NB4 (cell line): Measurements from ENCODE around the gene AHCTF1.
"Not testable (repeated sequence)": the region's sequence is repeated elsewhere in the genome, so short reads cannot be mapped to it uniquely, and the experiment has no call there.

Experiments used
- DNase-seq: peaks from one replicate; pipeline ENCODE4 v3.0.0; 2010; ENCODE audit warnings: low read depth
- H3K4me3 ChIP-seq: one replicate; pipeline ENCODE4 v1.5.1; 2011; ENCODE audit warnings: mild to moderate bottlenecking, low read depth, low read length, moderate library complexity
- MYC ChIP-seq: IDR thresholded peaks from 2 replicates; pipeline ENCODE4 v1.6.1; 2011; ENCODE audit warnings: low read depth, low read length
- POLR2A ChIP-seq: IDR thresholded peaks from 2 replicates; pipeline ENCODE4 v1.6.1; 2011; ENCODE audit warnings: mild to moderate bottlenecking; ENCODE audit not compliant: insufficient read length; ENCODE audit errors: extremely low read depth
- TF ChIP-seq, protein P1 (sequence below): IDR thresholded peaks from 2 replicates; pipeline ENCODE4 v1.6.1; 2011; ENCODE audit warnings: low read depth, low read length
- TF ChIP-seq, protein P2 (sequence below): IDR thresholded peaks from one replicate; pipeline ENCODE4 v1.5.1; 2012; ENCODE audit warnings: low read depth, low read length

The AHCTF1 gene

DNA sequence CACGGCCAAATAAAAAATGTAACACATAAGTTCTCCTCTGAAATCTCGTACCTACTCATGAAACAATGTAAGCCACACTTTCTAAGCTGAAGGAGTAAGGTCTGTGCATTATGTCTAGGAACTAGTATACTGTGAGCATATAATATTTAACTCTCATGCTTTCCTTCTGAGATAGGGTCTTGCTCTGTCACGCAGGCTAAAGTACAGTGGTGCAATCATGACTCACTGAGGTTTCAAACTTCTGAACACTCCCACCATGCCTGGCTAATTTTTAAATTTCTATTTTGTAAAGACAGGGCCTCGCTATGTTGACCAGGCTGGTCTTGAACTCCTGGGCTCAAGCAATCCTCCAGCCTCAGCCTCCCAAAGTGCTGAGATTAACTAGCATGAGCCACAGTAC, 71.3 kb downstream of the AHCTF1 start:
- DNase-seq, result peak; percentile 58
- H3K4me3 ChIP-seq, result no peak overlapping the region
- TF ChIP-seq POLR2A, result no peak
- TF ChIP-seq MYC, result no peak
- TF ChIP-seq, protein P1, sequence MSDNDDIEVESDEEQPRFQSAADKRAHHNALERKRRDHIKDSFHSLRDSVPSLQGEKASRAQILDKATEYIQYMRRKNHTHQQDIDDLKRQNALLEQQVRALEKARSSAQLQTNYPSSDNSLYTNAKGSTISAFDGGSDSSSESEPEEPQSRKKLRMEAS, result no peak
- TF ChIP-seq, protein P2, sequence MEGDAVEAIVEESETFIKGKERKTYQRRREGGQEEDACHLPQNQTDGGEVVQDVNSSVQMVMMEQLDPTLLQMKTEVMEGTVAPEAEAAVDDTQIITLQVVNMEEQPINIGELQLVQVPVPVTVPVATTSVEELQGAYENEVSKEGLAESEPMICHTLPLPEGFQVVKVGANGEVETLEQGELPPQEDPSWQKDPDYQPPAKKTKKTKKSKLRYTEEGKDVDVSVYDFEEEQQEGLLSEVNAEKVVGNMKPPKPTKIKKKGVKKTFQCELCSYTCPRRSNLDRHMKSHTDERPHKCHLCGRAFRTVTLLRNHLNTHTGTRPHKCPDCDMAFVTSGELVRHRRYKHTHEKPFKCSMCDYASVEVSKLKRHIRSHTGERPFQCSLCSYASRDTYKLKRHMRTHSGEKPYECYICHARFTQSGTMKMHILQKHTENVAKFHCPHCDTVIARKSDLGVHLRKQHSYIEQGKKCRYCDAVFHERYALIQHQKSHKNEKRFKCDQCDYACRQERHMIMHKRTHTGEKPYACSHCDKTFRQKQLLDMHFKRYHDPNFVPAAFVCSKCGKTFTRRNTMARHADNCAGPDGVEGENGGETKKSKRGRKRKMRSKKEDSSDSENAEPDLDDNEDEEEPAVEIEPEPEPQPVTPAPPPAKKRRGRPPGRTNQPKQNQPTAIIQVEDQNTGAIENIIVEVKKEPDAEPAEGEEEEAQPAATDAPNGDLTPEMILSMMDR, result no peak

DNA sequence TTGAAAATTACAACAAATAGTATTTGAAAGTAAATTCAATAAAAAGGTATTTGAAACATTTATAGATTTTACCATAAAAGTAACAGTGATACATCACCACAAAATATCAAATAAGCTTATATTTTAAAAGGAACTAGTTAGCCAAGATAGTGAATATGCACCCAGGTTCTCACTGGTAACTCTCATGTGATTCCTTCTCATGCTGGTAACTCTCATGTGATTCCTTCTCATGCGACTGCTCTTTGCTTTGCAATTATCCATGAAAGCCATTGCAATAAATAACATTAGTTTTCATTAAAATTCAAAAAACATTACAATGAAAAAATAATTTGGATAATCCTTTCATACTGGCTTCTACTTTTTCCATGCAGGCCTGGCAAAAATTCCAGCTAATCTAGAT, 75.4 kb downstream of the AHCTF1 start:
- DNase-seq, result no peak
- no peak overlapping the region for H3K4me3 ChIP-seq
- TF ChIP-seq, protein P2, result no peak
- TF ChIP-seq POLR2A, result no peak
- TF ChIP-seq MYC, result no peak
- TF ChIP-seq, protein P1, result no peak

DNA sequence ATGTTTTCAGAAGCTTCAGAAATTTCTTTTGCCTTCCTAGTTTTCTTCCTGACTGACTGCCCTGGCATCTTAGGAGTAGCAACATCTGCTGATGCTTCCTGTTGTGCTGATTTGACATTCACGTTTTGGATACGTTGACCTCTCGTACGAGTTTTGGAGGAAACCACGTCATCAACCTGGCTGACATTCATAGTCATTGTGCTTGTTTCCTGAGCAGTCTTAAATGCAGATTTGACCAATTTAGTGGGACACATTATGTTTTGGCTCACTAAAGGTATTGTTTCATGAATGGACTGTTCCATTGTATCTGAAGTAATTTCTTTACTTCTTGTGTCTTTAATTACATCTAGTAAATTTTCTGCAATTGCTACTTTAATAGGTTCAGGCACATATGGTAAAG, 81.1 kb downstream of the AHCTF1 start:
- not testable (repeated sequence) for DNase-seq, H3K4me3 ChIP-seq

DNA sequence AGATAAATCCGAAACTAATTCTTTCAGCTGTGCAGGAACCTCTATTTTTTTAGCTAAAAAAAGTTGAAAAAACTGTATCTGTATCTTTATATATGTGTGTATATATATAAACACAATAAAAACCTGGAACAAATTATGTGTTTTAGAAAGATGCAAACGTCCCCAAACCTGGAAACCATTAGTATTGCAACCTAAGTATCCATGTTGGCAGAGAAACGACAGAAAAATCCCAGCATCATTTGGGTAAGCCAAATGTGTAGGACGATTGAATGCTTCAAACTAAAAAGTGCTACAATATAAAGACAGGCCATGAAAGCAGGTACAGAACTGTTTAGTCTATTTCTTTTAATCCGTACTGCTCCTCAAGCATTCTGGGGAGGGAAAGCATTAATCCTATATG, 87.9 kb downstream of the AHCTF1 start:
- TF ChIP-seq, protein P1, result no peak
- TF ChIP-seq MYC (no peak), POLR2A (no peak)
- TF ChIP-seq, protein P2, result no peak
- no peak for DNase-seq
- no peak overlapping the region for H3K4me3 ChIP-seq

DNA sequence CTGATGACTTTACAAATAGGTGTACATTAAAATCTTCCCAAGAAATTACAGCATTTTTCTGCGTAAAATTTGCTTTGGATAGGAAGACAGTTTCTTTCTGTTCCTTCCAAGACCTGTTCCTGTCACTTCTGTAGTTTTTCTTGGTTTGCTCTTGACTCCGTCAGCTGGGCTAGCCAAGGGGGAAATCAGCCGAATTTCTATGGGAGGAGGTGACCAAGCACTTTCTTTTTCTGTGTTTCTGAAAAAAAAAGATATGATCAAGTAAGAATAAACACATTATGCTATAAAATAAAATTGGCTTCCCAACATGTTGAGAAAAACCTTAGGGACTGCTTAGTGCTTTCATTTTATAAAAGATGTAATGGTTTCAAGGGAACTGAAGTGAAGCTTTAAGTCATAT, 91.0 kb downstream of the AHCTF1 start:
- H3K4me3 ChIP-seq, DNase-seq: not testable (repeated sequence)

DNA sequence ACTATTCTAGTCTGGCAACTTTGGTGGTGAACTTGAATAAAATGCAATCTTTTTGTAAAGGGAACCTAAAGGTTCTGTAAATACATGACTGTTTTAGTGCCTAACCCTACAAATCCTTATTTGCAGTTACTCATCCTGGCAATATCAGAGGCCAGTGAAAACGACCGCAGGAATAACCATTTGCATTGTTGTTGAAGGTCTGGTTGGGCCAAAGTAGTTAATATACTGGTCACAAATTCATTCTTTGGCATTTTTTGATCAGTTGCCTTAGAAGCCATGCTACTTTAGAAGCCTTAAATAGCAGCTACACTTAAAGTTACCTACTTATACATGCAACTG, 93.7 kb downstream of the AHCTF1 start:
- H3K4me3 ChIP-seq, result no peak overlapping the region
- DNase-seq, result no peak
- TF ChIP-seq POLR2A (no peak), MYC (no peak)
- TF ChIP-seq, protein P2, result no peak
- TF ChIP-seq, protein P1, result no peak

DNA sequence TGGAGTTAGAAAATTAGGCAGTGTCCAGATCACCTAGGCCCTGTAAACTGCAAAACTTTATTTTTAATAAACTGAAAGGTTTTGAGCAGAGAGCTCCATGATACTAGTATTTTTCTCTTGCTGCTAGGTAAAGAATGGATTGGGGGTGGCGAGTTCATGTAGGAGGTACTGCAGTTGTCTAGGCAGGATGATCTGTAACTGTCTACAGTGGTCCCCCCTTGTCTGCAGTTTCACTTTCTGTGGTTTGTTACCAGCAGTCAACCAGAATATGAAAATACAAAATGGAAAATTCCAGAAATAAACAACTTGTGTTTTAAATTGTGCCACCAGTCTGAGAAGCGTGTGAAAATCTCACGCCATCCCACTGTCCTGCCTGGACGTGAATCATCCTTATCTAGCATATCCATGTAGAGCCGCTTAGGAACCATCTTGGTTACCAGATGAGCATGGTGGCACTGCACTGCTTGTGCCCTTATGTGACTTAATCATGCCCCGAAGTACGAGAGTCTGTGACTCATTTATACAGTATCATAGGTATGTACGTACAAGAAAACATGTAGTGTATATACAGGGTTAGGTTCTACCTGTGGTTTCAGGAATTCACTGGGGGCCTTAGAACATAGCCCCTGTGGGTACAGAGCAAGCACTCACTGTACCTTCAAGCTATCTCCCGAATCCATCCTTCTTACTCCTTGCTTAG, 94.2 kb downstream of the AHCTF1 start:
- H3K4me3 ChIP-seq, result no peak overlapping the region
- DNase-seq, result peak; percentile 27
- TF ChIP-seq POLR2A (no peak), MYC (no peak)
- TF ChIP-seq, protein P1, result no peak
